HepG2 (cell line): ENCODE data around the gene SH3BP5. TPM values are rescaled to one million over a fixed set of nuclear protein-coding genes. Genes with fewer than 3 reads are reported as not detected.

Source experiments
- ATAC-seq: fragments of 200-7000 bp; cut with Tn5 transposase; 3 replicates; pipeline ENCODE4 v1.9.1; 2020; ENCODE audit warnings: mild to moderate bottlenecking, moderate library complexity
- BruUV-seq: library from RNA; stranded (reverse); fragments of 400-500 nt; replicated peaks from 2 replicates; lab custom pipeline; 2021; lab: Mats Ljungman, UMichigan
- CTCF ChIA-PET: fragments of 300-600 bp; formaldehyde crosslinking; extraction: SDS; loops from one replicate; lab custom pipeline; 2021; ENCODE audit warnings: low total read pairs, inconsistent platforms, low intra/inter-chr PET ratio; lab: Yijun Ruan, JAX
- POLR2A ChIA-PET: fragments of 350-600 bp; sonication (Branson Sonifier 250); formaldehyde crosslinking; loops from one replicate; lab custom pipeline; 2020; ENCODE audit warnings: antibody characterized with exemption, inconsistent platforms; lab: Yijun Ruan, JAX
- DNase-seq: peaks from one replicate; pipeline ENCODE4 v3.0.0-alpha.2; 2015; ENCODE audit warnings: low spot score
- FAIRE-seq: peaks from 3 replicates; lab custom pipeline; 2011; peaks lifted over from hg19 to GRCh38; lab: Jason Lieb, UNC
- H2AFZ ChIP-seq: one replicate; pipeline ENCODE4 v1.6.1; 2011; ENCODE audit warnings: low read length, inconsistent platforms
- H3K27ac ChIP-seq: fragments of 300-600 bp; 3 replicates; pipeline ENCODE4 v1.8.0; 2011; ENCODE audit warnings: mixed run types, mild to moderate bottlenecking, mixed read lengths, low read length, inconsistent platforms; ENCODE audit not compliant: insufficient read depth; ENCODE audit errors: extremely low read length
- H3K27me3 ChIP-seq, 2 experiments: fragments of 200-600 bp in 1 of 2; 2 replicates in 1 of 2; 3 replicates in 1 of 2; pipeline versions ENCODE4 v1.6.0 to v1.8.0; 2011; ENCODE audit warnings: low read length in 2 of 2, mild to moderate bottlenecking in 2 of 2, moderate library complexity in 2 of 2, inconsistent platforms in 1 of 2; ENCODE audit not compliant: insufficient read depth in 2 of 2, control insufficient read depth in 1 of 2
- H3K36me3 ChIP-seq, 2 experiments: fragments of 200-600 bp in 1 of 2; replicated peaks in 1 of 2; 2 replicates in 1 of 2; 3 replicates in 1 of 2; pipeline versions ENCODE4 v1.5.1 to v1.8.0; 2011; ENCODE audit warnings: low read length in 2 of 2, inconsistent platforms in 1 of 2; ENCODE audit not compliant: insufficient read depth in 2 of 2, control insufficient read depth in 1 of 2
- H3K4me1 ChIP-seq: 2 replicates; pipeline ENCODE4 v1.5.1; 2012; ENCODE audit warnings: low read length, inconsistent platforms; ENCODE audit not compliant: insufficient read depth
- H3K4me2 ChIP-seq: 2 replicates; pipeline ENCODE4 v1.6.0; 2011; ENCODE audit warnings: low read depth, low read length, inconsistent platforms
- H3K4me3 ChIP-seq, 3 experiments: fragments of 200-600 bp in 1 of 3; sonication (generic), shearing (Covaris generic) in 1 of 3; replicated peaks in 1 of 3; 2 replicates each; pipeline ENCODE4 v1.5.1; 2011 to 2016; ENCODE audit warnings: low read length in 3 of 3, inconsistent platforms in 2 of 3, low read depth in 2 of 3, mild to moderate bottlenecking in 2 of 3, control low read depth in 1 of 3, mixed read lengths in 1 of 3; ENCODE audit not compliant: insufficient read depth in 1 of 3
- H3K79me2 ChIP-seq: one replicate; pipeline ENCODE4 v1.6.1; 2011; ENCODE audit warnings: low read length, inconsistent platforms; ENCODE audit not compliant: insufficient read depth
- H3K9ac ChIP-seq: 2 replicates; pipeline ENCODE4 v1.6.0; 2011; ENCODE audit warnings: mild to moderate bottlenecking, low read depth, low read length, inconsistent platforms; ENCODE audit not compliant: insufficient read depth
- H3K9me3 ChIP-seq: 2 replicates; pipeline ENCODE4 v1.5.1; 2012; ENCODE audit warnings: mild to moderate bottlenecking, low read length
- H4K20me1 ChIP-seq: 2 replicates; pipeline ENCODE4 v1.6.0; 2011; ENCODE audit warnings: inconsistent platforms, mild to moderate bottlenecking, low read length, moderate library complexity; ENCODE audit not compliant: insufficient read depth
- HNRNPUL1 ChIP-seq: fragments of 200-400 bp; formaldehyde crosslinking; IDR thresholded peaks from 2 replicates; pipeline ENCODE4 v1.6.1; 2017; ENCODE audit warnings: low read depth, mild to moderate bottlenecking, low read length, moderate library complexity
- MXD3 ChIP-seq: IDR thresholded peaks from 2 replicates; pipeline ENCODE4 v1.6.1; 2016; ENCODE audit warnings: mild to moderate bottlenecking, missing biosample characterization, missing genetic modification reagents
- NCOR1 ChIP-seq: fragments of 200-600 bp; sonication (generic); IDR thresholded peaks from 2 replicates; pipeline ENCODE4 v1.7.0; 2017; ENCODE audit warnings: antibody characterized with exemption, low read length, borderline replicate concordance
- NFATC3 ChIP-seq: sonication (generic); formaldehyde crosslinking; IDR thresholded peaks from 2 replicates; pipeline ENCODE4 v1.5.1; 2020; ENCODE audit warnings: mild to moderate bottlenecking, missing genetic modification reagents
- PHF21A ChIP-seq: sonication (generic); formaldehyde crosslinking; IDR thresholded peaks from 2 replicates; pipeline ENCODE4 v1.5.0; 2020; ENCODE audit warnings: mild to moderate bottlenecking, missing genetic modification reagents
- RBM22 ChIP-seq: fragments of 200-400 bp; formaldehyde crosslinking; optimal IDR thresholded peaks from 2 replicates; pipeline ENCODE3; 2017; ENCODE audit warnings: mild to moderate bottlenecking, low read length, moderate library complexity
- ZFP62 ChIP-seq: sonication (generic); formaldehyde crosslinking; IDR thresholded peaks from 2 replicates; pipeline ENCODE4 v1.4.0; 2020; ENCODE audit warnings: missing genetic modification reagents
- ZNF180 ChIP-seq: sonication (generic); formaldehyde crosslinking; IDR thresholded peaks from 2 replicates; pipeline ENCODE4 v1.4.0; 2020; ENCODE audit warnings: low read depth, missing genetic modification reagents, borderline replicate concordance
- ZNF557 ChIP-seq: sonication (generic); formaldehyde crosslinking; IDR thresholded peaks from 2 replicates; pipeline ENCODE4 v1.4.0; 2020; ENCODE audit warnings: missing genetic modification reagents
- ZNF777 ChIP-seq: sonication (generic); formaldehyde crosslinking; IDR thresholded peaks from 2 replicates; pipeline ENCODE4 v1.4.0; 2020; ENCODE audit warnings: missing genetic modification reagents
- WGBS: methylation state at CpG from one replicate; pipeline ENCODE4 v1.1.6; 2017; ENCODE audit warnings: low lambda C conversion rate; 5-methylcytosine and 5-hydroxymethylcytosine counted together
- in situ Hi-C: cut with HindIII; loops from 2 replicates; pipeline ENCODE4 v1.10.0; 2017; ENCODE audit warnings: low pct_unique_long_range_greater_than_20kb; ENCODE audit not compliant: extremely low pct_ligation_motif_present
- intact Hi-C: fragments of 100-400 bp; cut with micrococcal nuclease; formaldehyde crosslinking; loops from one replicate; pipeline ENCODE4 v1.10.0; 2022; ENCODE audit not compliant: unreplicated experiment
- polyA plus RNA-seq, 8 experiments: library from polyadenylated mRNA; depleted of rRNA in 3 of 8; stranded (reverse) in 7 of 8; unstranded in 1 of 8; fragments of >200 nt; fragmentation: Illumina TruSeq in 4 of 8; extraction: Trizol in 4 of 8; gene quantifications; 2 replicates each; pipeline versions ENCODE4 v1.2.1 to v1.2.3, GENCODE V29; 2011 to 2016; ENCODE audit warnings: low read depth in 4 of 8, missing spikeins in 1 of 8, mixed read lengths in 1 of 8; ENCODE audit not compliant: insufficient read depth in 1 of 8
- total RNA-seq, 5 experiments: library from RNA; depleted of rRNA; stranded (reverse); fragments of >200 nt; fragmentation: Illumina TruSeq; extraction: Trizol; gene quantifications; 2 replicates each; pipeline ENCODE4 v1.2.3, GENCODE V29; 2016; ENCODE audit warnings: low read depth in 1 of 5
- TF ChIP-seq, protein P1 (sequence below): sonication (generic); formaldehyde crosslinking; IDR thresholded peaks from 2 replicates; pipeline ENCODE4 v1.4.0; 2020; ENCODE audit warnings: mild to moderate bottlenecking, missing genetic modification reagents

Gene SH3BP5
- total and polyA plus RNA-seq, 2 of the 13 experiments (the other 11 are each of a cell fraction or from before 2014, with no cell fraction given): 0.09 to 0.16 TPM

GRCh38 chr3:15267502-15267901 lies 64.9 kb downstream of the SH3BP5 start:
- ChIA-PET POLR2A (no interaction called here), CTCF (interaction anchor here (0.7 to 1.8 kb wide), 3 partner anchors 65 to 290 kb away, joined by 3 to 16 read pairs (median 5); no protein-coding TSS in a partner anchor)
- no peaks in the 10 kb centered on the region for H3K9me3 ChIP-seq
- 89% methylated on average over 3 of the region's 3 CpGs for WGBS
- no peak for TF ChIP-seq ZNF557 (CRISPR knock-in tag)
- TF ChIP-seq ZNF777 (CRISPR knock-in tag): no peak
- TF ChIP-seq, protein P1, sequence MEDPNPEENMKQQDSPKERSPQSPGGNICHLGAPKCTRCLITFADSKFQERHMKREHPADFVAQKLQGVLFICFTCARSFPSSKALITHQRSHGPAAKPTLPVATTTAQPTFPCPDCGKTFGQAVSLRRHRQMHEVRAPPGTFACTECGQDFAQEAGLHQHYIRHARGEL: no peak
- TF ChIP-seq PHF21A (CRISPR knock-in tag): no peak
- no peak for TF ChIP-seq MXD3
- TF ChIP-seq NFATC3 (CRISPR knock-in tag): no peak
- TF ChIP-seq RBM22: no peak
- TF ChIP-seq NCOR1: no peak
- TF ChIP-seq ZFP62: no peak
- TF ChIP-seq ZNF180: no peak
- no peak for TF ChIP-seq HNRNPUL1
- no TSS peak for BruUV-seq
- H3K4me2 ChIP-seq: no peak overlapping the region
- H3K9ac ChIP-seq: no peak overlapping the region
- DNase-seq (no peak), FAIRE-seq (no peak), ATAC-seq (0 out of 3 replicates have a peak, but pooled peaks have one; percentile 7)
- no peaks in the 10 kb centered on the region; a peak in 1 of 5 replicates for H3K27me3 ChIP-seq
- H3K79me2 ChIP-seq: no peaks in the 10 kb centered on the region
- H3K36me3 ChIP-seq: no peaks in the 10 kb centered on the region
- H4K20me1 ChIP-seq: no peaks in the 10 kb centered on the region
- intact Hi-C loops (loop anchor here (5.0 kb wide), 1 partner anchor 65 kb away; the partner anchor contains the start of gene SH3BP5), in situ Hi-C loops (no loop called here)
- no peaks in the 10 kb centered on the region for H3K4me1 ChIP-seq
- no peak overlapping the region for H3K4me3 ChIP-seq
- no peak overlapping the region for H2AFZ ChIP-seq
- no peak overlapping the region for H3K27ac ChIP-seq
